Measurements from ENCODE around the gene RSRC1.

Gene RSRC1

DNA sequence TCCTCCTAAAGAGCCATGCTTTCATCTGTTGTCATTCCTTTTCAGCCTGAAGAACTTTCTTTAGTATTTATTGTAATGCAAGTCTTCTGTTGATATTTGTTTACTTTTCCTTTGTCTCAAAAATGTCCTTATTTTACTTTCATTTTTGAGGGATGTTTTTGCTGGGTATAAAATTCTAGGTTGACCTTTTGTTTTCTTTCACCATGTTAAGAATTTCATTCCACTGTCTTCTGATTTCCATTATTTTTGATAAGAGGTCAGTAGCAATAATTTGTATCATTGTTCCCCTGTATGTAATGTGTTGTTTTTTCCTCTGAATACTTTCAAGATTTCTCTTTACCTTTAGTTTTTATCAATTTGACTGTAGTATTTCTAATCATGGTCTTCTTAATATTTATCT is 91.1 kb downstream of the RSRC1 start:
- no peak for TF ChIP-seq ZNF70 (CRISPR knock-in tag; IDR thresholded peaks at IDR 0.05)
- TF ChIP-seq POU6F1 (CRISPR knock-in tag; IDR thresholded peaks at IDR 0.05; ENCODE audit: borderline replicate concordance, low read depth): no peak
- no peak for TF ChIP-seq ZFP30 (CRISPR knock-in tag; IDR thresholded peaks at IDR 0.05)
- TF ChIP-seq CSDC2 (CRISPR knock-in tag; IDR thresholded peaks at IDR 0.05): no peak
- no peak for TF ChIP-seq OSR1 (CRISPR knock-in tag; IDR thresholded peaks at IDR 0.05)
- TF ChIP-seq ZNF8 (CRISPR knock-in tag; IDR thresholded peaks at IDR 0.05): no peak
- TF ChIP-seq, protein P1, sequence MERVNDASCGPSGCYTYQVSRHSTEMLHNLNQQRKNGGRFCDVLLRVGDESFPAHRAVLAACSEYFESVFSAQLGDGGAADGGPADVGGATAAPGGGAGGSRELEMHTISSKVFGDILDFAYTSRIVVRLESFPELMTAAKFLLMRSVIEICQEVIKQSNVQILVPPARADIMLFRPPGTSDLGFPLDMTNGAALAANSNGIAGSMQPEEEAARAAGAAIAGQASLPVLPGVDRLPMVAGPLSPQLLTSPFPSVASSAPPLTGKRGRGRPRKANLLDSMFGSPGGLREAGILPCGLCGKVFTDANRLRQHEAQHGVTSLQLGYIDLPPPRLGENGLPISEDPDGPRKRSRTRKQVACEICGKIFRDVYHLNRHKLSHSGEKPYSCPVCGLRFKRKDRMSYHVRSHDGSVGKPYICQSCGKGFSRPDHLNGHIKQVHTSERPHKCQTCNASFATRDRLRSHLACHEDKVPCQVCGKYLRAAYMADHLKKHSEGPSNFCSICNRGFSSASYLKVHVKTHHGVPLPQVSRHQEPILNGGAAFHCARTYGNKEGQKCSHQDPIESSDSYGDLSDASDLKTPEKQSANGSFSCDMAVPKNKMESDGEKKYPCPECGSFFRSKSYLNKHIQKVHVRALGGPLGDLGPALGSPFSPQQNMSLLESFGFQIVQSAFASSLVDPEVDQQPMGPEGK (CRISPR knock-in tag; IDR thresholded peaks at IDR 0.05; ENCODE audit: borderline replicate concordance): no peak
- no peak for TF ChIP-seq GLIS3 (CRISPR knock-in tag; IDR thresholded peaks at IDR 0.05)
- no peak for ATAC-seq

DNA sequence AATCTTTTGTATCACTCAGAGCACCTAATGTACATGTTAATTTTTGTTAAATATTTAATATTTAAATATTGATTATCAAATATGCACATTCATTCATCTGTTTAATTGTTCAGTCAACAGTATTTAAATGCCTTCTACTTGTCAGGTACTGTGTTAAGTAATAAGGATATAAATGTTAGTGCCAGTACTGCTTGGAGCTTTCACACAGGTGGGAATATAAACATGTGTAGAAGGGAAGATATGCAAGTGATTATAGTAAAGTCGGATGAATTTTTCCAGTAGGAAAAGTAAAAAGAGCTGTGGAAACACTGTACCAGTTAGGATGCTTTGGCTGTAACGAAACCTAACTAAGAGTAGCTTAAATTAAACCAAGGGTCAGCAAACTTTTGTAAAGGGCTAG is 95.4 kb downstream of the RSRC1 start:
- ATAC-seq: no peak
- TF ChIP-seq ISL1 (CRISPR knock-in tag; IDR thresholded peaks at IDR 0.05) (no peak), ZFP3 (CRISPR knock-in tag; IDR thresholded peaks at IDR 0.05) (no peak)

GRCh38 chr3:158205994-158206393 is 96.1 kb downstream of the RSRC1 start:
- TF ChIP-seq ZNF8 (CRISPR knock-in tag; IDR thresholded peaks at IDR 0.05) (no peak), ZFP30 (CRISPR knock-in tag; IDR thresholded peaks at IDR 0.05) (no peak), CSRNP3 (CRISPR knock-in tag; IDR thresholded peaks at IDR 0.05) (no peak), TCF4 (CRISPR knock-in tag; IDR thresholded peaks at IDR 0.05; ENCODE audit: borderline replicate concordance) (no peak), SNAI2 (CRISPR knock-in tag; IDR thresholded peaks at IDR 0.05) (no peak), ZNF565 (CRISPR knock-in tag; conservative IDR thresholded peaks at IDR 0.05; ENCODE audit: low read depth) (no peak), ISL1 (CRISPR knock-in tag; IDR thresholded peaks at IDR 0.05) (no peak), POU6F1 (CRISPR knock-in tag; IDR thresholded peaks at IDR 0.05; ENCODE audit: borderline replicate concordance, low read depth) (no peak)
- no peak for ATAC-seq

- no peak for TF ChIP-seq ZNF565 (CRISPR knock-in tag; conservative IDR thresholded peaks at IDR 0.05; ENCODE audit: low read depth)
- no peak for TF ChIP-seq ISL1 (CRISPR knock-in tag; IDR thresholded peaks at IDR 0.05)
- TF ChIP-seq TOX (CRISPR knock-in tag; IDR thresholded peaks at IDR 0.05; ENCODE audit: borderline replicate concordance): no peak
- no peak for TF ChIP-seq CSDC2 (CRISPR knock-in tag; IDR thresholded peaks at IDR 0.05)
- TF ChIP-seq RARB (CRISPR knock-in tag; IDR thresholded peaks at IDR 0.05): no peak
- ATAC-seq: no peak
Observed at GRCh38 chr3:158210067-158210466, 100.2 kb downstream of the RSRC1 start.

DNA sequence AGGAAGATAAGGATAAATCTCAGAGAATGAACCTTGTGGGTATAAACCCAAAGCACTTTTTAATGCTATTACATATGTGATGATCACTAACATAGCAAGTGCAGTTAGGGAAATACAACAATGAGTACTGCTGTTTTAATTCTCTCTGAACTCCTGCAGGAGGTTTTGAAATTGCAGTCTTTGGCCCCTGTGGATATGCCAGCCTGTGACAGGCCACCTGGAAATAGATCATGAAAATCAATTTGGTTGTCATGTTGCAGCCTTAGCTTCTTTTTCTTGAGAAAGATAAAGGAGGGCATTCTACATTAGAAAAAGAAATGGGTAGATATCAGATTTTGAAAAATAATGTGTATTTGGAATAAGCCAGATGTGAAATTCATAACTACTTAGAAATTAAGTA is 103.6 kb downstream of the RSRC1 start:
- TF ChIP-seq TCF4 (CRISPR knock-in tag; IDR thresholded peaks at IDR 0.05; ENCODE audit: borderline replicate concordance): no peak
- TF ChIP-seq SNAI2 (CRISPR knock-in tag; IDR thresholded peaks at IDR 0.05): no peak
- no peak for TF ChIP-seq POU6F1 (CRISPR knock-in tag; IDR thresholded peaks at IDR 0.05; ENCODE audit: borderline replicate concordance, low read depth)
- no peak for TF ChIP-seq ZFP30 (CRISPR knock-in tag; IDR thresholded peaks at IDR 0.05)
- no peak for TF ChIP-seq TOX (CRISPR knock-in tag; IDR thresholded peaks at IDR 0.05; ENCODE audit: borderline replicate concordance)
- TF ChIP-seq ZNF565 (CRISPR knock-in tag; conservative IDR thresholded peaks at IDR 0.05; ENCODE audit: low read depth): no peak
- TF ChIP-seq ZC3H10 (CRISPR knock-in tag; IDR thresholded peaks at IDR 0.05): no peak
- TF ChIP-seq OSR1 (CRISPR knock-in tag; IDR thresholded peaks at IDR 0.05): no peak
- no peak for TF ChIP-seq CREB5 (CRISPR knock-in tag; IDR thresholded peaks at IDR 0.05; ENCODE audit: low read depth)
- TF ChIP-seq ISL1 (CRISPR knock-in tag; IDR thresholded peaks at IDR 0.05): no peak
- TF ChIP-seq PPARA (CRISPR knock-in tag; IDR thresholded peaks at IDR 0.05; ENCODE audit: borderline replicate concordance): no peak
- no peak for TF ChIP-seq ZNF70 (CRISPR knock-in tag; IDR thresholded peaks at IDR 0.05)
- TF ChIP-seq CSDC2 (CRISPR knock-in tag; IDR thresholded peaks at IDR 0.05): no peak
- TF ChIP-seq RARB (CRISPR knock-in tag; IDR thresholded peaks at IDR 0.05): no peak
- no peak for ATAC-seq

Data from SK-N-SH treated with all-trans-retinoic acid at 6 μM for 48 hours (cell line).